AG04450 (cell line): Measurements from ENCODE around the gene IMPDH1. TPM values are rescaled to one million over a fixed set of nuclear protein-coding genes. Genes with fewer than 3 reads are reported as not detected.

ENCODE experiments used
- CTCF ChIA-PET: fragments of 300-600, 350-600 bp; formaldehyde crosslinking; extraction: SDS; loops from one replicate; lab custom pipeline; 2022; ENCODE audit warnings: antibody characterized with exemption, inconsistent platforms; lab: Charles Lee
- POLR2A ChIA-PET: fragments of 350-600 bp; formaldehyde crosslinking; extraction: SDS; loops from one replicate; lab custom pipeline; 2021; ENCODE audit warnings: antibody characterized with exemption, inconsistent platforms; lab: Yijun Ruan, JAX
- DNase-seq: peaks from one replicate; pipeline ENCODE4 v3.0.0-alpha.2; 2011; ENCODE audit warnings: low read depth, low spot score
- H3K27ac ChIP-seq: one replicate; pipeline ENCODE4 v1.5.1; 2012; ENCODE audit warnings: low read depth, low read length, control low read depth
- H3K27me3 ChIP-seq: one replicate; pipeline ENCODE4 v1.6.0; 2012; ENCODE audit warnings: low read length; ENCODE audit not compliant: control insufficient read depth, insufficient read depth
- H3K4me3 ChIP-seq: 2 replicates; pipeline ENCODE4 v1.5.1; 2011; ENCODE audit warnings: mild to moderate bottlenecking, low read depth, low read length, control low read depth
- H3K9me3 ChIP-seq: 2 replicates; pipeline ENCODE4 v1.5.1; 2012; ENCODE audit warnings: low read length; ENCODE audit not compliant: control insufficient read depth, insufficient read depth
- polyA plus RNA-seq: library from polyadenylated mRNA; depleted of rRNA; stranded (reverse); fragments of >200 nt; gene quantifications from 2 replicates; pipeline ENCODE4 v1.2.3, GENCODE V29; 2011
- TF ChIP-seq, protein P1 (sequence below): IDR thresholded peaks from 2 replicates; pipeline ENCODE4 v1.5.1; 2011; ENCODE audit warnings: low read depth, low read length, control low read depth, inconsistent platforms

IMPDH1 gene
- polyA plus RNA-seq, 1 experiment, result 43.8 TPM

GRCh38 chr7:128404143-128404681 lies 5.6 kb downstream of the IMPDH1 start:
- TF ChIP-seq, protein P1, sequence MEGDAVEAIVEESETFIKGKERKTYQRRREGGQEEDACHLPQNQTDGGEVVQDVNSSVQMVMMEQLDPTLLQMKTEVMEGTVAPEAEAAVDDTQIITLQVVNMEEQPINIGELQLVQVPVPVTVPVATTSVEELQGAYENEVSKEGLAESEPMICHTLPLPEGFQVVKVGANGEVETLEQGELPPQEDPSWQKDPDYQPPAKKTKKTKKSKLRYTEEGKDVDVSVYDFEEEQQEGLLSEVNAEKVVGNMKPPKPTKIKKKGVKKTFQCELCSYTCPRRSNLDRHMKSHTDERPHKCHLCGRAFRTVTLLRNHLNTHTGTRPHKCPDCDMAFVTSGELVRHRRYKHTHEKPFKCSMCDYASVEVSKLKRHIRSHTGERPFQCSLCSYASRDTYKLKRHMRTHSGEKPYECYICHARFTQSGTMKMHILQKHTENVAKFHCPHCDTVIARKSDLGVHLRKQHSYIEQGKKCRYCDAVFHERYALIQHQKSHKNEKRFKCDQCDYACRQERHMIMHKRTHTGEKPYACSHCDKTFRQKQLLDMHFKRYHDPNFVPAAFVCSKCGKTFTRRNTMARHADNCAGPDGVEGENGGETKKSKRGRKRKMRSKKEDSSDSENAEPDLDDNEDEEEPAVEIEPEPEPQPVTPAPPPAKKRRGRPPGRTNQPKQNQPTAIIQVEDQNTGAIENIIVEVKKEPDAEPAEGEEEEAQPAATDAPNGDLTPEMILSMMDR, result no peak
- Histone ChIP-seq H3K4me3 (peak overlapping the region; percentile 74), H3K27me3 (no peaks in the 10 kb centered on the region), H3K9me3 (no peaks in the 10 kb centered on the region), H3K27ac (no peak overlapping the region)
- DNase-seq, result no peak
- CTCF ChIA-PET, result interaction anchor here (0.7 to 1.5 kb wide), 6 partner anchors 21 to 60 kb away, joined by 3 to 6 read pairs (median 3); partner anchors contain the start of gene RBM28
- POLR2A ChIA-PET, result interaction anchor here (0.6 kb wide), 1 partner anchor 14 kb away, joined by 3 read pairs; no protein-coding TSS in a partner anchor

- POLR2A ChIA-PET, result interaction anchor here (0.6 kb wide), 1 partner anchor 15 kb away, joined by 3 read pairs; no protein-coding TSS in a partner anchor
- H3K9me3 ChIP-seq, result no peaks in the 10 kb centered on the region
- TF ChIP-seq, protein P1, result no peak
- DNase-seq, result no peak
- no peaks in the 10 kb centered on the region for H3K27me3 ChIP-seq
- H3K27ac ChIP-seq, result peak overlapping the region; percentile 11
- CTCF ChIA-PET, result interaction anchor here (0.5 to 3.2 kb wide), 7 partner anchors 16 to 60 kb away, joined by 3 to 18 read pairs (median 3); partner anchors contain the start of gene RBM28
- H3K4me3 ChIP-seq, result no peak overlapping the region
These were observed 6.1 kb downstream of the IMPDH1 start for GRCh38 chr7:128403676-128404075.

- Histone ChIP-seq H3K27ac (no peak overlapping the region), H3K9me3 (no peaks in the 10 kb centered on the region), H3K27me3 (no peaks in the 10 kb centered on the region), H3K4me3 (no peak overlapping the region)
- TF ChIP-seq, protein P1, result no peak
- ChIA-PET CTCF (interaction anchor here (3.2 kb wide), 1 partner anchor 24 kb away, joined by 18 read pairs; no protein-coding TSS in a partner anchor), POLR2A (no interaction called here)
- DNase-seq, result no peak
These were observed 7.4 kb downstream of the IMPDH1 start for GRCh38 chr7:128402356-128402755.

GRCh38 chr7:128400566-128400965 lies 9.2 kb downstream of the IMPDH1 start:
- Histone ChIP-seq H3K27me3 (no peaks in the 10 kb centered on the region), H3K9me3 (no peaks in the 10 kb centered on the region), H3K27ac (no peak overlapping the region), H3K4me3 (no peak overlapping the region)
- ChIA-PET POLR2A (no interaction called here), CTCF (interaction anchor here (3.2 to 4.0 kb wide), 2 partner anchors 25 to 26 kb away, joined by 18 to 88 read pairs; no protein-coding TSS in a partner anchor)
- TF ChIP-seq, protein P1, result no peak
- no peak for DNase-seq

- H3K4me3 ChIP-seq, result no peak overlapping the region
- DNase-seq, result no peak
- POLR2A ChIA-PET, result no interaction called here
- no peak overlapping the region for H3K27ac ChIP-seq
- CTCF ChIA-PET, result interaction anchor here (0.7 to 4.0 kb wide), 5 partner anchors 13 to 61 kb away, joined by 4 to 88 read pairs (median 32); no protein-coding TSS in a partner anchor
- TF ChIP-seq, protein P1, result no peak
- no peaks in the 10 kb centered on the region for H3K9me3 ChIP-seq
- H3K27me3 ChIP-seq, result no peaks in the 10 kb centered on the region
These were observed 9.8 kb downstream of the IMPDH1 start for GRCh38 chr7:128399991-128400390.
